H9 (cell line): ENCODE data around the gene SRPK2. TPM values are rescaled to one million over a fixed set of nuclear protein-coding genes. Genes with fewer than 3 reads are reported as not detected.

Source experiments
- DNase-seq: peaks from one replicate; pipeline ENCODE4 v3.0.0-alpha.2; 2017
- H2AFZ ChIP-seq: one replicate; pipeline ENCODE4 v1.6.1; 2013; ENCODE audit warnings: mild to moderate bottlenecking, low read length, control low read depth, moderate library complexity
- H2AK5ac ChIP-seq: 2 replicates; pipeline ENCODE4 v1.6.1; 2013; ENCODE audit warnings: low read length, control low read depth, mixed read lengths; ENCODE audit not compliant: insufficient read length
- H2BK120ac ChIP-seq: one replicate; pipeline ENCODE4 v1.6.1; 2013; ENCODE audit warnings: low read depth, mild to moderate bottlenecking, low read length, control low read depth, inconsistent platforms; ENCODE audit not compliant: poor library complexity, severe bottlenecking
- H2BK12ac ChIP-seq: 2 replicates; pipeline ENCODE4 v1.6.1; 2013; ENCODE audit warnings: low read length, control low read depth, mixed read lengths, low read depth; ENCODE audit not compliant: insufficient read length
- H2BK15ac ChIP-seq: 2 replicates; pipeline ENCODE4 v1.6.1; 2013; ENCODE audit warnings: low read depth, low read length, control low read depth
- H2BK20ac ChIP-seq: one replicate; pipeline ENCODE4 v1.6.1; 2013; ENCODE audit warnings: low read depth, mild to moderate bottlenecking, low read length, control low read depth, inconsistent platforms; ENCODE audit not compliant: poor library complexity, severe bottlenecking
- H2BK5ac ChIP-seq: 2 replicates; pipeline ENCODE4 v1.6.1; 2013; ENCODE audit warnings: low read length, control low read depth, mixed read lengths; ENCODE audit not compliant: insufficient read length
- H3K14ac ChIP-seq: 2 replicates; pipeline ENCODE4 v1.6.1; 2013; ENCODE audit warnings: low read length, control low read depth; ENCODE audit not compliant: insufficient read depth
- H3K18ac ChIP-seq: 2 replicates; pipeline ENCODE4 v1.6.1; 2013; ENCODE audit warnings: low read depth, mild to moderate bottlenecking, mixed read lengths, low read length, control low read depth; ENCODE audit not compliant: insufficient read length
- H3K23ac ChIP-seq: 2 replicates; pipeline ENCODE4 v1.6.1; 2013; ENCODE audit warnings: low read length, control low read depth, mixed read lengths, low read depth; ENCODE audit not compliant: insufficient read length
- H3K23me2 ChIP-seq: 2 replicates; pipeline ENCODE4 v1.6.1; 2013; ENCODE audit warnings: low read depth, mild to moderate bottlenecking, mixed read lengths, low read length, control low read depth; ENCODE audit not compliant: insufficient read length, poor library complexity, severe bottlenecking
- H3K27ac ChIP-seq: 2 replicates; pipeline ENCODE4 v1.5.1; 2013; ENCODE audit warnings: low read length, control low read depth, mixed read lengths, low read depth; ENCODE audit not compliant: insufficient read length
- H3K27me3 ChIP-seq: 2 replicates; pipeline ENCODE4 v1.6.1; 2013; ENCODE audit warnings: low read length, control low read depth, inconsistent platforms; ENCODE audit not compliant: insufficient read depth
- H3K4ac ChIP-seq: 2 replicates; pipeline ENCODE4 v1.6.1; 2013; ENCODE audit warnings: low read depth, mild to moderate bottlenecking, control low read depth, inconsistent platforms, low read length, moderate library complexity
- H3K4me1 ChIP-seq: 2 replicates; pipeline ENCODE4 v1.6.1; 2013; ENCODE audit warnings: low read length, control low read depth, inconsistent platforms; ENCODE audit not compliant: insufficient read depth
- H3K4me2 ChIP-seq: 2 replicates; pipeline ENCODE4 v1.6.1; 2013; ENCODE audit warnings: low read length, control low read depth, mixed read lengths; ENCODE audit not compliant: insufficient read length, insufficient read depth
- H3K56ac ChIP-seq: 2 replicates; pipeline ENCODE4 v1.6.1; 2013; ENCODE audit warnings: low read depth, mild to moderate bottlenecking, mixed read lengths, low read length, control low read depth; ENCODE audit not compliant: insufficient read length
- H3K79me1 ChIP-seq: 2 replicates; pipeline ENCODE4 v1.6.1; 2013; ENCODE audit warnings: low read depth, mild to moderate bottlenecking, moderate library complexity, low read length, control low read depth, inconsistent platforms; ENCODE audit not compliant: insufficient read depth, poor library complexity, severe bottlenecking
- H3K79me2 ChIP-seq: 2 replicates; pipeline ENCODE4 v1.6.1; 2013; ENCODE audit warnings: low read length, control low read depth, inconsistent platforms; ENCODE audit not compliant: insufficient read depth
- H3K9ac ChIP-seq: 2 replicates; pipeline ENCODE4 v1.6.1; 2013; ENCODE audit warnings: low read length, control low read depth, mixed read lengths; ENCODE audit not compliant: insufficient read length; ENCODE audit errors: extremely low read depth
- H3K9me3 ChIP-seq: one replicate; pipeline ENCODE4 v1.6.1; 2013; ENCODE audit warnings: low read depth, low read length, inconsistent platforms; ENCODE audit not compliant: control insufficient read depth
- H3T11ph ChIP-seq: one replicate; pipeline ENCODE4 v1.6.1; 2013; ENCODE audit warnings: mild to moderate bottlenecking, low read length, control low read depth, inconsistent platforms
- H4K20me1 ChIP-seq: one replicate; pipeline ENCODE4 v1.6.1; 2013; ENCODE audit not compliant: control insufficient read depth, insufficient read length, insufficient read depth
- H4K5ac ChIP-seq: 2 replicates; pipeline ENCODE4 v1.6.1; 2013; ENCODE audit warnings: low read depth, mild to moderate bottlenecking, mixed read lengths, low read length, control low read depth; ENCODE audit not compliant: insufficient read length
- H4K8ac ChIP-seq: replicated peaks from 2 replicates; pipeline ENCODE4 v1.6.1; 2013; ENCODE audit warnings: low read length, control low read depth, mixed read lengths, low read depth; ENCODE audit not compliant: insufficient read length
- H4K91ac ChIP-seq: 2 replicates; pipeline ENCODE4 v1.6.1; 2013; ENCODE audit warnings: low read depth, mild to moderate bottlenecking, moderate library complexity, mixed read lengths, low read length, control low read depth; ENCODE audit not compliant: insufficient read length
- H3K27ac Mint-ChIP-seq, 3 experiments: 2 replicates in 2 of 3; 3 replicates in 1 of 3; pipeline ENCODE4 v1.8.0; 2020 to 2021; ENCODE audit warnings: mixed read lengths in 3 of 3, mild to moderate bottlenecking in 1 of 3, moderate library complexity in 1 of 3
- H3K27me3 Mint-ChIP-seq: 2 replicates; pipeline ENCODE4 v1.8.0; 2021; ENCODE audit warnings: low read depth, mild to moderate bottlenecking, moderate library complexity, mixed read lengths
- H3K36me3 Mint-ChIP-seq, 3 experiments: 2 replicates in 2 of 3; 3 replicates in 1 of 3; pipeline ENCODE4 v1.8.0; 2020 to 2021; ENCODE audit warnings: low read depth in 3 of 3, mixed read lengths in 3 of 3; ENCODE audit not compliant: insufficient read depth in 1 of 3
- H3K4me1 Mint-ChIP-seq, 2 experiments: 2 replicates each; pipeline ENCODE4 v1.8.0; 2020; ENCODE audit warnings: mixed read lengths in 2 of 2
- H3K4me3 Mint-ChIP-seq, 2 experiments: 2 replicates in 1 of 2; 3 replicates in 1 of 2; pipeline ENCODE4 v1.8.0; 2020 to 2021; ENCODE audit warnings: mild to moderate bottlenecking in 2 of 2, mixed read lengths in 2 of 2, moderate library complexity in 1 of 2
- H3K9me3 Mint-ChIP-seq, 2 experiments: 2 replicates in 1 of 2; 3 replicates in 1 of 2; pipeline ENCODE4 v1.8.0; 2020; ENCODE audit warnings: mild to moderate bottlenecking in 2 of 2, mixed read lengths in 2 of 2, moderate library complexity in 1 of 2
- WGBS: extraction: QIAGEN DNeasy Blood & Tissue Kit; methylation state at CpG from one replicate; pipeline ENCODE4 v1.1.7; 2013; ENCODE audit warnings: missing lambda C conversion rate, low lambda C conversion rate, mixed read lengths; ENCODE audit not compliant: insufficient read length; ENCODE audit errors: extremely low coverage; 5-methylcytosine and 5-hydroxymethylcytosine counted together
- total RNA-seq: library from RNA; stranded (reverse); gene quantifications from 2 replicates; pipeline ENCODE4 v1.2.1, GENCODE V29; 2021
- TF ChIP-seq, protein P1 (sequence below): fragments of 200-600 bp; sonication (generic); conservative IDR thresholded peaks from 3 replicates; pipeline ENCODE4 v1.8.0; 2021; ENCODE audit warnings: antibody characterized with exemption, mild to moderate bottlenecking

SRPK2 gene
- total RNA-seq, 1 experiment from 2014 or later = 41.1 TPM

DNA sequence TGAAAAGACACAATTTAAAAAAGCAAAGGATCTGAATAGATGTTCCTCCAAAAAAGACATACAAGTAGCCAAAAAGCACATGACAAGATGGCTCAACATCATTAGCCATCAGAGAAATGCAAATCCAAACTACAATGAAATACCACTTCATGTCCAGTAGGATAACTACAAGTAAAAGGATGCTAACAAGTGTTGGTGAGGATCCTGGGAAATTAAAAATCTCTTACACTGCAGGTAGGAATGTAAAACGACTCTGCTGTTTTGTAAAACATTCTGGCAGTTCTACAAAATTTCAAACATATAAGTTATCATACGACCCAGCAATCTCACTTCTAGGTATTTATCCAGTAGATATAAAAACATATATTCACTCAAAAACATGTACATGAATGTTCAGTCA is 161.3 kb downstream of the SRPK2 start:
- no peak overlapping the region for H3K9ac ChIP-seq
- no peak overlapping the region for H3K4ac ChIP-seq
- H2BK12ac ChIP-seq = no peak overlapping the region
- no peaks in the 10 kb centered on the region for H3K9me3 ChIP-seq
- H3K79me2 ChIP-seq = peaks cover 6% of the 10 kb centered on the region; the same call in 1 of the 2 replicates
- no peak overlapping the region for H4K5ac ChIP-seq
- no peak overlapping the region for H3K4me3 Mint-ChIP-seq
- H3K27ac Mint-ChIP-seq = no peak overlapping the region
- H3T11ph ChIP-seq = no peak overlapping the region
- H3K23ac ChIP-seq = no peak overlapping the region
- no peak for DNase-seq
- H4K91ac ChIP-seq = no peak overlapping the region
- H3K18ac ChIP-seq = no peak overlapping the region
- no peak overlapping the region for H3K56ac ChIP-seq
- no peaks in the 10 kb centered on the region; the same call in 1 of the 2 replicates for H3K4me1 ChIP-seq
- peaks cover 4% of the 10 kb centered on the region for H3K79me1 ChIP-seq
- peaks cover 0 to 6% (median 0%) of the 10 kb centered on the region in 3 experiments; a peak in 1 of 7 replicates for H3K36me3 Mint-ChIP-seq
- no peak overlapping the region for H3K14ac ChIP-seq
- no peak overlapping the region for H3K4me2 ChIP-seq
- no peak overlapping the region for H2AFZ ChIP-seq
- no peak overlapping the region for H2BK20ac ChIP-seq
- H2BK120ac ChIP-seq = no peak overlapping the region
- no peaks in the 10 kb centered on the region for H3K23me2 ChIP-seq
- H4K20me1 ChIP-seq = no peaks in the 10 kb centered on the region
- H2BK15ac ChIP-seq = no peak overlapping the region
- H3K4me1 Mint-ChIP-seq = peaks cover 26 to 32% of the 10 kb centered on the region in 2 experiments
- no peaks in the 10 kb centered on the region for H3K27me3 Mint-ChIP-seq
- no peak overlapping the region for H3K27ac ChIP-seq
- H2BK5ac ChIP-seq = no peak overlapping the region
- TF ChIP-seq, protein P1, sequence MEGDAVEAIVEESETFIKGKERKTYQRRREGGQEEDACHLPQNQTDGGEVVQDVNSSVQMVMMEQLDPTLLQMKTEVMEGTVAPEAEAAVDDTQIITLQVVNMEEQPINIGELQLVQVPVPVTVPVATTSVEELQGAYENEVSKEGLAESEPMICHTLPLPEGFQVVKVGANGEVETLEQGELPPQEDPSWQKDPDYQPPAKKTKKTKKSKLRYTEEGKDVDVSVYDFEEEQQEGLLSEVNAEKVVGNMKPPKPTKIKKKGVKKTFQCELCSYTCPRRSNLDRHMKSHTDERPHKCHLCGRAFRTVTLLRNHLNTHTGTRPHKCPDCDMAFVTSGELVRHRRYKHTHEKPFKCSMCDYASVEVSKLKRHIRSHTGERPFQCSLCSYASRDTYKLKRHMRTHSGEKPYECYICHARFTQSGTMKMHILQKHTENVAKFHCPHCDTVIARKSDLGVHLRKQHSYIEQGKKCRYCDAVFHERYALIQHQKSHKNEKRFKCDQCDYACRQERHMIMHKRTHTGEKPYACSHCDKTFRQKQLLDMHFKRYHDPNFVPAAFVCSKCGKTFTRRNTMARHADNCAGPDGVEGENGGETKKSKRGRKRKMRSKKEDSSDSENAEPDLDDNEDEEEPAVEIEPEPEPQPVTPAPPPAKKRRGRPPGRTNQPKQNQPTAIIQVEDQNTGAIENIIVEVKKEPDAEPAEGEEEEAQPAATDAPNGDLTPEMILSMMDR = no peak; the same call in 2 of the 3 replicates
- no peak overlapping the region for H4K8ac ChIP-seq
- no peak overlapping the region for H2AK5ac ChIP-seq
- no peaks in the 10 kb centered on the region for H3K9me3 Mint-ChIP-seq
- no CpG with 5 or more reads among the region's 2 CpGs for WGBS
- H3K27me3 ChIP-seq = no peaks in the 10 kb centered on the region
